Activated effector memory CD4-positive, alpha-beta T cell treated with Interleukin-2 at 50 U/mL for 16 hours (primary cell): Measurements from ENCODE around the gene MSH2.
"Not testable (repeated sequence)": the region's sequence is repeated elsewhere in the genome, so short reads cannot be mapped to it uniquely, and the experiment has no call there.

Experiments
- DNase-seq: peaks from one replicate; pipeline ENCODE4 v3.0.0-alpha.2; 2020

The MSH2 gene

DNA sequence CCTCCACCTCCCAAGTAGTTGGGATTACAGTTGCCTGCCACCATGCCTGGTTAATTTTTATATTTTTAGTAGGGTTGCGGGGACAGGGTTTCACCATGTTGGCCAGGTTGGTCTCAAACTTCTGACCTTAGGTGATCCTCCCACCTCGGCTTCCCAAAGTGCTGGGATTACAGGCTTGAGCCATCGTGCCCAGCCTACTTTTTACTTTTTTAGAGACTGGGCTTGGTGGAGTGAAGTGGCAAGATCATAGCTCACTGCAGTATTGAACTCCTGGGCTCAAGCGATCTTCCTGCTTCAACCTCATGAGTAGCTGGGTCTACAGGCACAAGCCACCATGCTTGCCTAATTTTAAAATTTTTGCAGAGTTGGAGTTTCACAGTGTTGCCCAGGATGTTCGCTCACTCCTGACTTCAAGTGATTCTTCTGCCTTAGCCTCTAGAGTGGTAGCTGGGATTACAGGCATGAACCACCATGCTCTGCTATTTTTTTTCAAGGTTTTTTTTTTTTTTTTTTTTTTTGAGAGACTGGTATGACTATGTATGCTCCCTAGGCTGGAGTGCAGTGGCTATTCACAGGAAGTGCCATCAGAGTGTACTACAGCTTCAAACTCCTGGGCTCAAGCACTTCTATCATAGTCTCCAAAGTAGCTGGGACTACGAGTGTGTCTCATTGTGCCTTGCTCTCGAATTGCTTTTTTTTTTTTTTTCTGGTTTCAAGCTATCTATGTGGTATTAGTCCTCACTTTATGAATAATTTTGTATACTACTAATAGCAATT lies 11.9 kb downstream of the MSH2 start:
- no peak for DNase-seq

- no peak for DNase-seq
These were observed 17.3 kb downstream of the MSH2 start for GRCh38 chr2:47420214-47420613.

GRCh38 chr2:47420683-47421082 lies 17.7 kb downstream of the MSH2 start:
- not testable (repeated sequence) for DNase-seq

DNA sequence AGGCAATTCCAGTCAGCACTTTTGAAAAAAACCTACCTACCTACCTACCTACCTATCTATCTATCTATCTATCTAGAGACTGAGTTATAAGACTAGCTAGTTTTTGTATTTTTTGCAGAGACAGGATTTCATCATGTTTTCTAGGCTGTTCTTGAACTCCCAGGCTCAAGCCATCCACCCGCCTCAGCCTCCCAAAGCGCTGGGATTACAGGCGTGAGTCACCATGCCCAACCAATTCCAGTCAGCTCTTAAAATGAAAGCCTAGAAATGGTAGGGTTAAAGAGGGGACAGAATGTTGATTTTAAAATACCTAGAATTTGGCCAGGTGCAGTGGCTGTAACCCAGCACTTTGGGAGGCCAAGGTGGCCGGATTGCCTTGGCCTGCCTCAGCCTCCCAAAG lies 19.1 kb downstream of the MSH2 start:
- DNase-seq, result no peak

DNA sequence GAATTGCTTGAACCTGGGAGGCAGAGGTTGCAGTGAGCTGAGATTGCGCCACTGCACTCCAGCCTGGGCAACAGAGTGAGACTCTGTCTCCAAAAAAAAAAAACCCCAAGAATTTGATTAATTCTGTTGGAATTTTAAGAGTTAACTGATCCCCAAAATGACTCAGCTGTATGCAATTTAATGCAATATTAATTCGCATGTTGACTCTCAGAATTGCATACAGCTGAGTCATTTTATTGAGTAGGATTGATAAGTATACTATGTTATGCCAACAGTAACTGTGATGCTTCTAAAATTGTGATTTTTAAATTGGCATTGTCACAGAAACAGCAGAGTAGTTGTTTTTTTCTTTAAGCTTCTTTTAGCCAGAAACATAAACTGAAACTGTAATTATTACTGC lies 19.6 kb downstream of the MSH2 start:
- no peak for DNase-seq

DNA sequence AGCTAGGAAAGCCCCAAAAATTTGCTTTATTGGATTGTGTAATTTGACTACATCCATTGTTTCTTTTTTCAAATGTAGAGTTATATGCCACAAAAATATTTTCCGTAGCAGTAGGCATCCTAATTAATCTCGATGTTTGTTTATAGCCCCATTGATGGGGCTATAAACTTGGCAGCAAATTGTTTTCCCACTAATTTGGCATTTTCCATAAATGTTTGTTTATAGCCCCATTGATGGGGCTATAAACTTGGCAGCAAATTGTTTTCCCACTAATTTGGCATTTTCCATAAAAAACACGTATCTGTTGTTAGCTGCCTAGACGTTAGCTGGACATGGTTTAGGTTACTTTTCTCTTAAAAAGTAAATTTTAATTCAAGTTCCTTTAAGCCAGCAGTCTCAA lies 23.8 kb downstream of the MSH2 start:
- DNase-seq, result no peak

GRCh38 chr2:47429795-47430194 lies 26.8 kb downstream of the MSH2 start:
- no peak for DNase-seq

DNA sequence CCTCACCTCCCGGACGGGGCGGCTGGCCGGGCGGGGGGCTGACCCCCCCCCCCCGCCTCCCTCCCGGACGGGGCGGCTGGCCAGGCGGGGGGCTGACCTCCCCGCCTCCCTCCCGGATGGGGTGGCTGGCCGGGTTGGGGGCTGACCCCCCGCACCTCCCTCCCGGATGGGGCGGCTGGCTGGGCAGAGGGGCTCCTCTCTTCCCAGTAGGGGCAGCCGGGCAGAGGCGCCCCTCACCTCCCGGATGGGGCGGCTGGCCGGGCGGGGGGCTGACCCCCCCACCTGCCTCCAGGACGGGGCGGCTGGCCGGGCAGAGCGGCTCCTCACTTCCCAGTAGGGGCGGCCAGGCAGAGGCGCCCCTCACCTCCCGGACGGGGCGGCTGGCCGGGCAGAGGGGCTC lies 30.1 kb downstream of the MSH2 start:
- DNase-seq, result not testable (repeated sequence)

- DNase-seq, result not testable (repeated sequence)
These were observed 30.5 kb downstream of the MSH2 start for GRCh38 chr2:47433445-47433844.

GRCh38 chr2:47437287-47437686 lies 34.3 kb downstream of the MSH2 start:
- DNase-seq, result no peak

- DNase-seq, result no peak
These were observed 35.1 kb downstream of the MSH2 start for GRCh38 chr2:47438106-47438505.

- no peak for DNase-seq
These were observed 35.8 kb downstream of the MSH2 start for GRCh38 chr2:47438783-47439182.

- no peak for DNase-seq
These were observed 48.8 kb downstream of the MSH2 start for GRCh38 chr2:47451790-47452189.

GRCh38 chr2:47452761-47453160 lies 49.8 kb downstream of the MSH2 start:
- no peak for DNase-seq

GRCh38 chr2:47454818-47455217 lies 51.9 kb downstream of the MSH2 start:
- DNase-seq, result not testable (repeated sequence)

- DNase-seq, result no peak
These were observed 52.5 kb downstream of the MSH2 start for GRCh38 chr2:47455411-47455810.

GRCh38 chr2:47456851-47457250 lies 53.9 kb downstream of the MSH2 start:
- DNase-seq, result no peak

- DNase-seq, result no peak
These were observed 54.3 kb downstream of the MSH2 start for GRCh38 chr2:47457268-47457667.

DNA sequence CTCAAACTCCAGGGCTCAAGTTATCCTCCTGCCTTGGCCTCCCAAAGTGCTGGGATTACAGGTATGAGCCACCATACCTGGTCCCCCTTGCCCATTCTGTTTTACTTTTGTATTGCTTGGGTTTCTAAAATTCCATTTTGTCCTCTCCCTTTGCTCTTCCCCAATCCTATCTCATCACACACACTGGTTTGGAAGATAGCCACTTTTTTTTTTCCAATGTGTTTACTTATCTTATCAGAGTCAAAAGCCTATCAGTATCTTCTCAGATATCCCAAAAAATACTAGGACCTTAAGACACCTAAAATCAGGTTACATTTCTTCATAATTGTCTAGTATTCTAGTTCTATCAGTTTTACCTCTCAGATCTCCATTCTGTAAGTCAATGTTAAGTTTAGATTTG lies 56.1 kb downstream of the MSH2 start:
- no peak for DNase-seq

DNA sequence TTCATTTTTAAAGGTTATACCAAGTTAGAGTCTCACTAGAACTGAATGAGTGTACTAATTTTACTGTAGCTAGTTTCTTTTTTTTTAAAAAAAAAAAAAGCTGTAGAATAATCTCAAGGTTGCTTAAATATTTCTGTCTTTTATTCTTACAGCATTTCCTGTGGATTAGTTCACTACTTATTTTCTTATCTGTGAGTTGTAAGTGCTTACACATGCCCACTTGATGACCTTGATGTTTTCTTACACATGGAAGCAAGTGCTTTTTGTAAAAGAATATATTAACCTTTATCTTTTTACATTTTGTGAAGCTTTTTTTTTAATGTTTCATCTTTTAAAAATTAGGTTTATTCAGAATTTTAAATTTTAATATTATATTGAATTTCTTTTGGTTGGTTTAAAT lies 57.8 kb downstream of the MSH2 start:
- no peak for DNase-seq

DNA sequence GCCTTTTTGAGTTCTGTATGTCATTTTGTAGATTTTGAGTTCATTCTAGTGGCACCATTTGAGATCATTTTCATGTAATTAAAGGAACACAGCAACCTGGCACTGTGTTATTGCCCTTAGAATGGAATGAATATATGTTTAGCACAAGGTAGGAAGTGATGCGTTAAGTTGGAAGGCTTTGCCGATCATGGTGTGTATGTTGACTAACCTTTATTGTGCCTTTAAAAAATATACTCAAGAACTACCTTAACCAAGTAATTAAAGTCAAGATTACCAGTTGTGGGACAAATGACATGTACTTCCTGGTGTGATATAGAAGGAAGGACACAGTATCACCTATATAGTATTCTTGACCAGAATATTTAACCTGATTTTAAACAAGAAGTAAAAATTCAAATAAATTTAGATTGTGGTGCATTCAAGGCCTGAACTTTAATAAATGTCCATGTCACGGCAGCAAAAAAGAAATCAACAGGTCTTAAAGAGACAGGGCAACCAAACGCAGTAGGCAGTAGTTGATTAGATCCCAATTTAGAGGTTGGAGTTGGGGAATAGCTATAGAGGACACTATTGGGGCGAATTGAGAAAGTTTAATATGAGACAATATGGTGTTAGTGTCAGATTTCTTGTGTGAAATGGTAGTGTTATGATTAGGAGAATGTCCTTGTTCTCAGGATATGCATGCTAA lies 68.6 kb downstream of the MSH2 start:
- DNase-seq, result no peak

DNA sequence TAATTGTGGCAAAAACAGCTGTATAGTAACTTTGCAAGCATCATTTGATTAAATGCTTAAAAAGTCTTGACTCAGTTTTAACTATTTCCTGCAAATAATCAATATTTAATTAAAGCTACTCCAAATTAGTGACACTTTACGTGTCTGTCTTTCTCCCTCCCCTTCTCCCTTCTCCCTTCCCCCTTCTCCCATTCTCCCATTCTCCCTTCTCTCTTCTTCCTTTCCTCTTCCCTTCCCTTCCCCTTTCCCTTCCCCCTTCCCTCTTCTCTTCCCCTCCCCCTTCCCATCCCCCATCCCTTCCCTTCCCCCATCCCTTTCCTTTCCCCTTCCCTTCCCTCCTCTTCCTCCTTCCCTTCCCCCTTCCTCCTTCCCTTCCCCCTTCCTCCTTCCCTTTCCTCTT lies 76.9 kb downstream of the MSH2 start:
- no peak for DNase-seq

- no peak for DNase-seq
These were observed 80.2 kb downstream of the MSH2 start for GRCh38 chr2:47483191-47483590.

GRCh38 chr2:47484396-47484795 lies 81.4 kb downstream of the MSH2 start:
- DNase-seq, result no peak

- DNase-seq, result no peak
These were observed 82.2 kb downstream of the MSH2 start for GRCh38 chr2:47485177-47485576.
